PC-3 (cell line): ENCODE results near the gene JTB. TPM values are rescaled to one million over a fixed set of nuclear protein-coding genes. Genes with fewer than 3 reads are reported as not detected.
"Not testable (repeated sequence)": the region's sequence is repeated elsewhere in the genome, so short reads cannot be mapped to it uniquely, and the experiment has no call there.

Experiments used
- ATAC-seq: fragments of 200-7000 bp; cut with Tn5 transposase; 2 replicates; pipeline ENCODE4 v1.9.1; 2020; ENCODE audit warnings: mild to moderate bottlenecking, moderate library complexity
- BruUV-seq: library from RNA; stranded (reverse); fragments of 400-500 nt; replicated peaks from 2 replicates; lab custom pipeline; 2021; lab: Mats Ljungman, UMichigan
- CTCF ChIA-PET: fragments of 300-600 bp; sonication (Branson Sonifier 250); formaldehyde crosslinking; loops from one replicate; lab custom pipeline; 2022; ENCODE audit warnings: antibody characterized with exemption; lab: Charles Lee
- POLR2A ChIA-PET: fragments of 300-600 bp; sonication (Branson Sonifier 250); formaldehyde crosslinking; loops from one replicate; lab custom pipeline; 2022; ENCODE audit warnings: antibody characterized with exemption; ENCODE audit not compliant: unreplicated experiment; lab: Charles Lee
- DNase-seq: peaks from one replicate; pipeline ENCODE4 v3.0.0-alpha.2; 2015
- H2AFZ ChIP-seq: fragments of 300-600 bp; sonication (generic); 2 replicates; pipeline ENCODE4 v1.6.0; 2016; ENCODE audit warnings: antibody characterized with exemption, low read length
- H3F3A ChIP-seq: fragments of 300-600 bp; sonication (generic); one replicate; pipeline ENCODE4 v1.6.0; 2017; ENCODE audit warnings: antibody characterized with exemption, low read length, control low read depth, mild to moderate bottlenecking; ENCODE audit not compliant: unreplicated experiment
- H3K27ac ChIP-seq: fragments of 300-600 bp; sonication (generic); 2 replicates; pipeline ENCODE4 v1.5.1; 2016; ENCODE audit warnings: mild to moderate bottlenecking, low read length
- H3K27me3 ChIP-seq: fragments of 300-600 bp; sonication (generic); 2 replicates; pipeline ENCODE4 v1.6.1; 2016; ENCODE audit warnings: low read length, mixed read lengths
- H3K36me3 ChIP-seq: fragments of 300-600 bp; sonication (generic); 2 replicates; pipeline ENCODE4 v1.6.1; 2016; ENCODE audit warnings: low read depth, mixed run types, low read length, mixed read lengths
- H3K4me1 ChIP-seq: fragments of 300-600 bp; sonication (generic); 2 replicates; pipeline ENCODE4 v1.5.1; 2016; ENCODE audit warnings: low read length; ENCODE audit not compliant: insufficient read depth
- H3K4me2 ChIP-seq: fragments of 300-600 bp; sonication (generic); 2 replicates; pipeline ENCODE4 v1.6.0; 2016; ENCODE audit warnings: low read length
- H3K4me3 ChIP-seq: fragments of 300-600 bp; sonication (generic); 2 replicates; pipeline ENCODE4 v1.5.1; 2016; ENCODE audit warnings: mild to moderate bottlenecking, low read length, mixed read lengths
- H3K79me2 ChIP-seq: fragments of 300-600 bp; sonication (generic); 2 replicates; pipeline ENCODE4 v1.6.1; 2017; ENCODE audit warnings: low read length, mixed read lengths
- H3K9ac ChIP-seq: fragments of 300-600 bp; sonication (generic); 2 replicates; pipeline ENCODE4 v1.6.0; 2016; ENCODE audit warnings: mild to moderate bottlenecking, low read length
- H3K9me2 ChIP-seq: fragments of 300-600 bp; sonication (generic); replicated peaks from 2 replicates; pipeline ENCODE4 v1.6.1; 2016; ENCODE audit warnings: mixed run types, low read length, mixed read lengths
- H3K9me3 ChIP-seq: fragments of 300-600 bp; sonication (generic); 2 replicates; pipeline ENCODE4 v1.6.1; 2016; ENCODE audit warnings: low read length, mixed read lengths
- H4K20me1 ChIP-seq: fragments of 300-600 bp; sonication (generic); 2 replicates; pipeline ENCODE4 v1.6.1; 2016; ENCODE audit warnings: low read length, mixed read lengths
- EZH2 ChIP-seq: fragments of 300-600 bp; sonication (generic); IDR thresholded peaks from one replicate; pipeline ENCODE4 v1.6.1; 2017; ENCODE audit warnings: antibody characterized with exemption, mild to moderate bottlenecking, low read length; ENCODE audit not compliant: unreplicated experiment
- EZH2phosphoT487 ChIP-seq: fragments of 300-600 bp; sonication (generic); IDR thresholded peaks from 2 replicates; pipeline ENCODE4 v1.6.1; 2018; ENCODE audit warnings: mild to moderate bottlenecking, antibody characterized with exemption, low read length, borderline replicate concordance
- intact Hi-C: fragments of 100-400 bp; cut with micrococcal nuclease; formaldehyde crosslinking; loops from 2 replicates; pipeline ENCODE4 v1.9.0; 2023
- total RNA-seq: library from RNA; depleted of rRNA; stranded (reverse); fragments of >200 nt; gene quantifications from 2 replicates; pipeline ENCODE4 v1.2.3, GENCODE V29; 2014
- TF ChIP-seq, protein P1 (sequence below): fragments of 300-600 bp; sonication (generic); conservative IDR thresholded peaks from 2 replicates; pipeline ENCODE4 v1.5.1; 2017; ENCODE audit warnings: antibody characterized with exemption, low read depth, mild to moderate bottlenecking, low read length

JTB gene
- total RNA-seq, 1 experiment from 2014 or later, result 377 TPM

DNA sequence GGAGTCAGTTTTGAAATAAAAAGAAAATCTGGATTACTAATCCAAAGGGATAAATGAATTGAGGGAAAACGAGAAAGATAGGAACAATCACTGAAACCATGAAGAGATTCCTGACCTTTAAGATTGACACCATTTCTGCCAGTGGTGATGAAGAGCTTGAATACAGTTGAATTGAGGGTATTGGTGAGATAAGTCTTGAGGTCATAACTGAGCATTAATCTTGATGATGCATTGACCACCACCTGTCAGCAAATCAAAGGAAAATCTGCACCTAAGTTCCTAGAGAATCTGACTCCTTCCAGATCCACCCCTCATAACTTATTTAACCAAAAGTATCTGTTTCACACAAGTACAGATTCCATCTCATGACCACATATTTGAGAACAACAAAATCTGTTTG is 34.7 kb upstream of the JTB start:
- POLR2A ChIA-PET, result no interaction called here
- Histone ChIP-seq H4K20me1 (no peaks in the 10 kb centered on the region), H3K4me3 (no peak overlapping the region), H3K9me3 (no peaks in the 10 kb centered on the region), H3K4me1 (0 out of 2 replicates have a peak, but pooled peaks cover 6% of the 10 kb centered on the region), H3K4me2 (no peak overlapping the region), H2AFZ (no peak overlapping the region), H3K36me3 (no peaks in the 10 kb centered on the region), H3K27ac (no peak overlapping the region), H3K79me2 (no peaks in the 10 kb centered on the region), H3K27me3 (no peaks in the 10 kb centered on the region), H3K9me2 (no peaks in the 10 kb centered on the region), H3K9ac (no peak overlapping the region), H3F3A (no peaks in the 10 kb centered on the region)
- CTCF ChIA-PET, result no interaction called here
- intact Hi-C loops, result no loop called here
- DNase-seq (no peak), ATAC-seq (no peak)
- no TSS peak for BruUV-seq
- no peak for TF ChIP-seq EZH2
- TF ChIP-seq, protein P1, sequence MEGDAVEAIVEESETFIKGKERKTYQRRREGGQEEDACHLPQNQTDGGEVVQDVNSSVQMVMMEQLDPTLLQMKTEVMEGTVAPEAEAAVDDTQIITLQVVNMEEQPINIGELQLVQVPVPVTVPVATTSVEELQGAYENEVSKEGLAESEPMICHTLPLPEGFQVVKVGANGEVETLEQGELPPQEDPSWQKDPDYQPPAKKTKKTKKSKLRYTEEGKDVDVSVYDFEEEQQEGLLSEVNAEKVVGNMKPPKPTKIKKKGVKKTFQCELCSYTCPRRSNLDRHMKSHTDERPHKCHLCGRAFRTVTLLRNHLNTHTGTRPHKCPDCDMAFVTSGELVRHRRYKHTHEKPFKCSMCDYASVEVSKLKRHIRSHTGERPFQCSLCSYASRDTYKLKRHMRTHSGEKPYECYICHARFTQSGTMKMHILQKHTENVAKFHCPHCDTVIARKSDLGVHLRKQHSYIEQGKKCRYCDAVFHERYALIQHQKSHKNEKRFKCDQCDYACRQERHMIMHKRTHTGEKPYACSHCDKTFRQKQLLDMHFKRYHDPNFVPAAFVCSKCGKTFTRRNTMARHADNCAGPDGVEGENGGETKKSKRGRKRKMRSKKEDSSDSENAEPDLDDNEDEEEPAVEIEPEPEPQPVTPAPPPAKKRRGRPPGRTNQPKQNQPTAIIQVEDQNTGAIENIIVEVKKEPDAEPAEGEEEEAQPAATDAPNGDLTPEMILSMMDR, result no peak
- TF ChIP-seq EZH2phosphoT487, result no peak

DNA sequence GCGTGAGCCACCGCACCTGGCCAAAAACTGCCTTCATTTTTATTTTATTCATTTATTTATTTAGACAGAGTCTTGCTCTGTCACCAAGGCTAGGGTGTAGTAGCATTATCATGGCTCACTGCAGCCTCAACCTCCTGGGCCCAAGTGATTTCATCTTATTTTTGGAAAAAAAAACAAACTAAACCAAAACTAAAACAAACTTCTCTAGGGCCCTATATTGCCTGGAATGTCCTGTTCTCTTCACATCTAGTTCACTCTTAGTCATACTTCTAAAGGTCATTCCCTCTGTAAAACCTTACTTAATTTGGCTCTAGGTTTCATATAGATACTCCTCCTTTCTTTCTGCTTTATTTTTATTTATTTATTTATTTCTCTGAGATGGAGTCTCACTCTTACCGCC is 28.7 kb upstream of the JTB start:
- Histone ChIP-seq H3K27ac (no peak overlapping the region), H3K4me3 (no peak overlapping the region), H3K27me3 (no peaks in the 10 kb centered on the region), H3K9ac (no peak overlapping the region), H3K4me1 (no peaks in the 10 kb centered on the region), H3K9me2 (no peaks in the 10 kb centered on the region), H3K9me3 (no peaks in the 10 kb centered on the region), H3K36me3 (no peaks in the 10 kb centered on the region), H2AFZ (no peak overlapping the region), H4K20me1 (no peaks in the 10 kb centered on the region), H3F3A (no peaks in the 10 kb centered on the region), H3K4me2 (no peak overlapping the region), H3K79me2 (no peaks in the 10 kb centered on the region)
- intact Hi-C loops, result no loop called here
- DNase-seq, result no peak
- ChIA-PET CTCF (no interaction called here), POLR2A (no interaction called here)
- no TSS peak for BruUV-seq
- no peak for ATAC-seq
- no peak for TF ChIP-seq EZH2phosphoT487
- TF ChIP-seq, protein P1, result no peak
- no peak for TF ChIP-seq EZH2

DNA sequence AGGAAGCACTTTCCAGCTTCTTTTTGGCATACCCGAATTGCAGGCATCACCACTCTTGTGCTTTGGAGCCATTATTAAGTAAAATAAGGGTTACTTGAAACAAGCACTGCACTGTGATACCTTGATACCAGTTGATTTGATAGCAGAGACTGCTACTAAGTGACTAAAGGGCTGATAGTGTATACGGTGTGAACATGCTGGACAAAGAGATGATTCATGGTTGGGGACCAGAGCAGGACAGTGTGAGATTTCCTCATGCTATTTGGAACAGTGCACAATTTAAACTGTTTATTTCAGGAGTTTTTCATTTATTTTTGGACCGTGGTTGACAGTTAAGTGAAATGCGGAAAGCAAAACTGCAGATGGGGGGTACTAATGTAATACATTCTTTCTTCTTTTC is 22.9 kb upstream of the JTB start:
- intact Hi-C loops, result no loop called here
- Histone ChIP-seq H4K20me1 (no peaks in the 10 kb centered on the region), H3K4me2 (no peak overlapping the region), H3K9ac (no peak overlapping the region), H3K9me3 (no peaks in the 10 kb centered on the region), H3K27me3 (no peaks in the 10 kb centered on the region), H3K79me2 (no peaks in the 10 kb centered on the region), H3F3A (no peaks in the 10 kb centered on the region), H3K36me3 (no peaks in the 10 kb centered on the region), H2AFZ (no peak overlapping the region), H3K9me2 (no peaks in the 10 kb centered on the region), H3K27ac (no peak overlapping the region), H3K4me3 (no peak overlapping the region), H3K4me1 (no peaks in the 10 kb centered on the region)
- BruUV-seq, result no TSS peak
- ATAC-seq (peak; percentile 51; the same call in 1 of the 2 replicates), DNase-seq (no peak)
- ChIA-PET POLR2A (no interaction called here), CTCF (no interaction called here)
- TF ChIP-seq, protein P1, result no peak
- TF ChIP-seq EZH2, result no peak
- no peak for TF ChIP-seq EZH2phosphoT487

DNA sequence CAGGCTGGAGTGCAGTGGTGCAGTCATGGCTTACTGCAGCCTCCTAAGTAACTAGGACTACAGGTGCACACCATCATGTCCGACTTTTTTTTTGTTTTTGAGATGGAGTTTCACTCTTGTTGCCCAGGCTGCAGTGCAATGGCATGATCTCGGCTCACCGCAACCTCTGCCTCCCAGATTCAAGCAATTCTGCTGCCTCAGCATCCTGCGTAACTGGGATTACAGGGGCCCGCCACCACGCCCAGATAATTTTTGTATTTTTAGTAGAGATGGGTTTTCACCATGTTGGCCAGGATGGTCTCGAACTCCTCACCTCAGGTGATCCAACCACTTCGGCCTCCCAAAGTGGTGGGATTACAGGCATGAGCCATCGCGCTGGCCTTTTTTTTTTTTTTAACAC is 19.4 kb upstream of the JTB start:
- H3K9me2 ChIP-seq, H3K9ac ChIP-seq, H3K4me2 ChIP-seq, DNase-seq, H3F3A ChIP-seq, CTCF ChIA-PET, H2AFZ ChIP-seq, BruUV-seq, H4K20me1 ChIP-seq, ATAC-seq, H3K4me1 ChIP-seq, H3K9me3 ChIP-seq, intact Hi-C loops, H3K4me3 ChIP-seq, POLR2A ChIA-PET, H3K27ac ChIP-seq, H3K27me3 ChIP-seq: not testable (repeated sequence)
- Histone ChIP-seq H3K36me3 (peaks cover 18% of the 10 kb centered on the region), H3K79me2 (peaks cover 11% of the 10 kb centered on the region)
